NOMO-1 treated with dmso at 0.1 percent for 144 hours (cell line): Measurements from ENCODE around the gene EXOSC2.
"Not testable (repeated sequence)": the region's sequence is repeated elsewhere in the genome, so short reads cannot be mapped to it uniquely, and the experiment has no call there.

Experiments
- DNase-seq: peaks from one replicate; lab custom pipeline; 2025; ENCODE audit not compliant: unreplicated experiment; lab: John Stamatoyannopoulos, UW

EXOSC2 gene

DNA sequence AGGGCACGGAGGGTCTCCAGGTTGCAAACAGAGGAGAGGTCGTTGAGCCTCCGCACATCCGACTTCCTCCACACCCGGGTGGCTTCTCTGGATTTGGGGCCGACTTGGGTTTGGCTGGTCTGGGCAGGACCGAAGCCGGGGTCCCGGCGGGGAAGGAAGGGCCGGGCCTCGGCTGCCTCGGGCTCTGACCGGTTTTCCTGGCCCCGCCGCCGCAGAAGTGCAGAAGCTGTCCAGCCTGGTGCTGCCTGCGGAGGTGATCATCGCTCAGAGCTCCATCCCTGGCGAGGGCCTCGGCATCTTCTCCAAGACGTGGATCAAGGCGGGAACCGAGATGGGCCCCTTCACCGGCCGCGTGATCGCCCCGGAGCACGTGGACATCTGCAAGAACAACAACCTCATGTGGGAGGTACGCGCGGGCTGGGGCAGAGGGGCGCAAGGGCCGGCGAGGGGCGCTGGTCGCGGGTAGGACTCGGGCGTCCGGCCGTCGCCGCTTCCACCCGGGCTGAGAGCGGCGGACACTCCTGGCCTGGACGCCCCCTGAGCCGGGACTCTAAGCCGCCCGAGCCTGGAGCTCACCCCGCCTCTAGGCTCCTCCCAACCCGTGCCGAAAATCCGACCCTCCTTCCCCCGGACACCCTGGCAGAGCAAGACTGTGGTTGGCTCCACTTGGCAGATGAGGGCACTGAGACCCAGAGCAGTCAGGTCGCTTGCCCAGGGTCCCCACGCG lies 27.0 kb upstream of the EXOSC2 start:
- DNase-seq: no peak

DNA sequence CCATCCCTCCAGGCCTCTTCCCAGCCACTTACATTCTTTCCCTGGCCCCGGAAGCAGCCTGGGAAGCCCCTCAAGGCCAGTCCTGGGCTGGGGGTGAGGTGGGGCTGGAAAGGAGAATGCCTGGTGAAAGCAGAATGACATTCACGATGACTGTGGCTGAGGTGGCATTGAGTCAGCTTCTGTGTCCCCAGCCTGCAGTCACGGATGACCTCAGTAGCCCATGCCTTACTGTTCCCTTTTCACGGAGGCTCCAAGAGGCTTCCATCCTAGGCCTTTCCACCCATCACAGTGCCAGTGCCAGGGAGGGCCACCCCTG lies 26.5 kb upstream of the EXOSC2 start:
- DNase-seq: no peak

DNA sequence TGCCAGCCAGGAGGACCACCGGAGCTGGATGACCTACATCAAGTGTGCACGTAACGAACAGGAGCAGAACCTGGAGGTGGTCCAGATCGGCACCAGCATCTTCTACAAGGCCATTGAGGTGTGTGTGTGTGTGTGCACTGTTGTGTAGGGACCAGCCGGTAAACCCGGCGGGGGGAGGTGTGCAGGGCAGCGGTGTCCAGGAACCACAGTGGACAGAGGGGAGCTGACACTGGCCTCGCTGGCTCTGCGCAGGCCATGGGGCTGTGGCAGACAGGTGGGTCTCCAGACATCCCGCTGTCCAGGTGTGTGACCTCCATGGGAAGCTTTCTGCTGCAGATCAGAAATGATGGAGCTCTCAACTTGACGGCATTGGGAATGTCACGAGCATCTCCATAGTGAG lies 25.4 kb upstream of the EXOSC2 start:
- no peak for DNase-seq

DNA sequence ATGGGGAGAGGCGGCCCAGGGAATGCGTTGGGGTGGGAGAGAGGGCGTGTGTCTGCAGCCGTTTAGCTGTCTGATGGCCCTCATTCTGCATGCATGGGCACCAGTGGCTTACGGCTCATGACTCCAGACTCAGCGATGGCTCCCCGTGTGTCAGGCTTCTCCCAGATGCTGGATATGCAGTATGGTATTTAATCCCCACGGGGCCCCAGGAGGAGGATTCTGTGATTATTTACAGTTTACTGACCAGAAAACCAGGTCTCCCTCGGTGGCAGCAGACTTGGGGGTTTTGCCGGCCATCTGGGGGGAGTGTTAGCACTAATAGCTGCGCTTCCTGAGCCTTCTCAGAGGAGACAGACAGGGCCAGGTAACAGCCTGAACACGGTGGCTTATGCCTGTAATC lies 24.9 kb upstream of the EXOSC2 start:
- no peak for DNase-seq

DNA sequence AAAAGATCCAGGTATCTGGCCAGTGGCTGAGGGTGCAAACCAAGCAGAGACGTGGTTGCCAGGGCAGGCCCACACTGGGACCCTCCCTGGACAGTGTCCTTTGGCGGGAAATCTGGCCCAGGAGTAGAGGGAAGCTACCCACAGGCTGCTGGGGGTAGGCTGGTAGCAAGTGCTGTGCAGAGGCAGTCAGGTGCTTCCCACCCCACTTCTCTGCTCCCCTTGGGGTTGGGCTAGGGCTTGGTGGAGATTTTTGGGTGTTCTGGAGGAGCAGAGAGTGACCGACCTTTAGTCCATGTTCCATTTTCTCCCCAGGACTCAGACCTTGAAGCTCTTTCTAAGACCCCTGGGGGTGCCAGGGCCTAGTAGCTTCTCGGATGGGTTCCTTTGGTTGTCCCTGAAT lies 23.6 kb upstream of the EXOSC2 start:
- DNase-seq: no peak

DNA sequence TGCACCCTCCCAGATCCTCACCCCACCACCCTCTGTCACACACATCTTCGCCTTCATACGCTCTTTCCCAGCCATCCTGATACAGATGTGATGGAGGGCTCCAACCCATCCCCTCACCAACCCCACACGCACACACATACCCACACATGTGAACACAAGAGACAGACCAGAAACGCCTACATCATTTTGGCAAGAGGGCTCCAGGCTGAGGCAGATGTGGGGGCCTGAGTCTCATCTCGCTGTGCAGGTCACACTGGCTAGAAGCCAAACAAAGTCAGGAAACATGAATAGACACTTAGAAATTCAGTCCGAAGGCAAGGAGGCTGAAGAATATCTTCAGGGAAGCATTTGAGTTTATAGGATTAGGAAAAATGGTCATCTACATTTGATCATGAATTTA lies 22.9 kb upstream of the EXOSC2 start:
- DNase-seq: no peak

DNA sequence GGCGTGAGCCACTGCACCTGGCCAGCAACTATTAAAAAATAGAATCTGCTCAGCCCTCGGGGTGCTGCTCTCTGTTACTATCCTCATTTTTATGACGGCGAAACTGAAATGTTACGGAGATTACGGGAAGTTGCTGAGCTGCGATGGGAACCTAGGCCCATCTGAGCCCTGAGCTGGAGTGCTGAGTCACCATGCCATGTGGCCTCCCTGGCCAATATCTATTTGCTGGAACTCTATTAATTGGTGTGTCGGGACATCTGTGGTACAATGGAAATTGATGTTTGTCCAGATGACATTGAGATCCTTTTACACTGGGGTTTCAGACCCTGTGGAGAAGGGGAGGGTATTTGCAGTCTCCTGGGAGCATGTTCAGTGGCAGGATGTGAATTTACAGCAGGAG lies 21.1 kb upstream of the EXOSC2 start:
- no peak for DNase-seq

DNA sequence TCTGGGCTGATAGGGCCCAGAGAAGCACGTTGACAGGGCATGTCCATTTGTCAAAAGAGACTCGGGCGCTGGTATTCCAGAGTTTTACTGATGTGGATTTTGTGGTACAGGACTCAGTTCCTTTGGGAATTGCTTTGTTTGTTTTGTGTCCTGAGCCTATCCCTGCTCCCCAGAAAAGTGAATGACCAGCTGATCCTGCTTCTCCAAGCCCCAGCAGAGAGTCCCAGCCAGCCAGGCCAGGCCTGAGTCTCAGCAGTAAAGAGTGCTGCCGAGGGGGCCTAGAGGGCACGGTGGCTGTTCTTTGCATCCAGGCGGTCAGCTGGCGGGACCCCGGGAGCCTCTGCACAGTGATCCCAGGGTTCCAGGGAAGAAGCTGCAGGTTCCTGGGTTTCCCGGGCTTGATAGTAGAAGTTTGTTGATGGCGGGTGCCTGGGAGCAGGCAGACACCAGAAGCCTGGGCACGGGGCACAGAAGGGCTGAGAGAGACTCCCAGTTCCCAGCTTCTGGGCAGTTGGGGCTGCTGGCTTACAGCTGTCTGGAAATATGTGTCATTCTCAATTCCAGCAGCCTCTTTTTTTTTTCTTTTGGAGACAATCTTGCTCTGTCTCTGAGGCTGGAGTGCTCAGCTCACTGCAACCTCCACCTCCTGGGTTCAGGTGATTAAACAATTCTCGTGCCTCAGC lies 20.5 kb upstream of the EXOSC2 start:
- no peak for DNase-seq

DNA sequence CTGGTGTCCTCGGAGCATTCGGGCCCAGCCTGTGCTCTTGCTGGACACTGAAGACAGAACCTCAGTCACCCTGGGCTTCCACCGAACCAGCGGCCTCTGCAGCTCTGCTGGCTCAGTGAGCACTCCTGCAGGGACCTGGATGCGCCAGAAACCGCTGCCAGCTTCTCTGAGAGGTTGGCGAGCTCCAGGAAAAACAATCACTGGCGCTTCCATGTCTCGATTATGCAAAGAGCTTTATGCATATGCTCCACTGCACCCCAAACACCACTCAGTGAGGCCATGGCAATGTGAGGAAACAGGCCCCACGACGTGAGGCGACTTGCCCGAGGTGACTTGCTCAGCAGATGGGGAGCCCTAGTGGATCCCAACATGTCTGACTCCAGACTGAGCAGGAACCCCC lies 18.2 kb upstream of the EXOSC2 start:
- DNase-seq: no peak

DNA sequence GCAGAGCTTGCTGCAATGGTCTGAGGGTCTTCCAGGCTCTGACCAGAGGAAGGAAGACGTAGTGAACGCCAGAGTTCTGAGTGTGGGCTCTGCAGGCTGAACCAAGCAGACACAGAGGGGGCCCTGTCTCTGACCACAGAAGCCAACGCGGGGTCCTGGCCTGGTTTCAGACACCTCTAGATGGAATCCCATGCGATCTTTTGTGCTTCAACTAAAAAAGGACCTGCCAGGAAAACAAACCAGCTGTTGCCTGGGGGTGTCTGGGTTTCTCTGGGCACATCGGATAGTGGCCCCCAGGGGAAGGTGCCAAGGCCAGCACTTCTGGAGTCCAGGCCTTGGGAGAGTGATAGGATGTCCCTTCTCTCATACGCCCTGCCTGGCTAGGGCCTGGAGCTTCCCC lies 16.3 kb upstream of the EXOSC2 start:
- DNase-seq: no peak

DNA sequence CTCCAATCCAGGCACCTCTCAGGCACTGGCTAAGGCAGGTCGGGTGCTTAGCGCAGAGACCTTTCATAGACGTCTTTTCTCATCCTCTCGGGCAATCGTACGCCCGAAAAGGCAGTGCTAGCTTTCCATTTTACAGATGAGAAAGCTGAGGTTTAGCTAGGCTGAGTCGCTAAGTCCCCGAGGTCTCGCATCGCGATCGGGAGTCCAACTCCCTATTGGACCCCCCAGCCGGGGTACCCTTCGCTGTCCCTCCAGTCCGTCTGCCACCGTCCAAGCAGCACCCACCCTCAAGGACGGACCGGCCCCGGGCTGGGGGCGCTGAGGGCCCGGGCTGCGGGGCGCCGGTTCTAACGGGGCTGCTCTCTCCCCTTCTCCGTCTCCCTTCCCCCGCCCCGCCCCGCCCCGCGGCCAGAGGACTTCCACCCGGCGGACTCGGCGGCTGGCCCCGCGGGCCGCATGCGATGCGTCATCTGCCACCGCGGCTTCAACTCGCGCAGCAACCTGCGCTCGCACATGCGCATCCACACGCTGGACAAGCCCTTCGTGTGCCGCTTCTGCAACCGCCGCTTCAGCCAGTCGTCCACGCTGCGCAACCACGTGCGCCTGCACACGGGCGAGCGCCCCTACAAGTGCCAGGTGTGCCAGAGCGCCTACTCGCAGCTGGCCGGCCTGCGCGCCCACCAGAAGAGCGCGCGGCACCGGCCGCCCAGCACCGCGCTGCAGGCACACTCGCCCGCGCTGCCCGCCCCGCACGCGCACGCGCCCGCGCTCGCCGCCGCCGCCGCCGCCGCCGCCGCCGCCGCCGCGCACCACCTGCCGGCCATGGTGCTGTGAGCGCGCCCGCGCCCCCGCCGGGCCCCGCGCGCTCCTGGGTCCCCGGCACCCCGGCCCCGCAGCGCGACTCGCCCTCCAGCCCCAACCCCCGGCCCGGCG lies 12.5 kb upstream of the EXOSC2 start:
- DNase-seq: peak; percentile 72

DNA sequence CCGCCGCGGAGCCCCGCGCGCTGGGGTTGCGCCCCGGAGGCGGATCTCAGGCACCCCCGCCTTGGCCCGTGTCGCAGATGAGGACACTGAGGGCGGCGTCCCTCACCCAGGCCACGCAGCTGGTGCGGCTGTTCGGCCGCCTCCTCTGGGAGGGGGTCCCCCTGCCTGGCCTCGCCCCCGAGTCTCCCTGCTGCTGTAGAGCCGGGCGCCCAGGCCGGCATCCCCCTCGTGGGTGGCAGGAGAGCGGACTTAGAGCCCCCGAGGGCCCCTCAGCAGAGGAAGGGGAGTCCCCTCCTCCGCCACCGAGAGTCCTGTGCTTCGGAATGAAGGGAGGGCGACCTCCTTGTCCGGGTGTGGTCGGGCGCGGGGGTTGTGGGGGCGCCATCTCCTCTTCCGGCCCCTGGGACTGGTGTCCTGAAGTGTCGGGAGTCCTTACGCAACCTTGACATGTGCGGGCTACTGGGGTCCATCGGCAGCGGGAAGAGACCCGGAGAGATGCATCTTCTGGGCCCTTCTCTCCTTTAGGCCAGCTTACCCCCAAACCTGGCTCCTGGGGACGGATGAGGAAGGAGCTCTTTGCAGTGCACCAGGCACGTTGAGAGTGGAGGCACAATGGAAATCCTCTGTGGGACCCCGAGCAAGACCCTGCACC lies 11.7 kb upstream of the EXOSC2 start:
- DNase-seq: no peak

DNA sequence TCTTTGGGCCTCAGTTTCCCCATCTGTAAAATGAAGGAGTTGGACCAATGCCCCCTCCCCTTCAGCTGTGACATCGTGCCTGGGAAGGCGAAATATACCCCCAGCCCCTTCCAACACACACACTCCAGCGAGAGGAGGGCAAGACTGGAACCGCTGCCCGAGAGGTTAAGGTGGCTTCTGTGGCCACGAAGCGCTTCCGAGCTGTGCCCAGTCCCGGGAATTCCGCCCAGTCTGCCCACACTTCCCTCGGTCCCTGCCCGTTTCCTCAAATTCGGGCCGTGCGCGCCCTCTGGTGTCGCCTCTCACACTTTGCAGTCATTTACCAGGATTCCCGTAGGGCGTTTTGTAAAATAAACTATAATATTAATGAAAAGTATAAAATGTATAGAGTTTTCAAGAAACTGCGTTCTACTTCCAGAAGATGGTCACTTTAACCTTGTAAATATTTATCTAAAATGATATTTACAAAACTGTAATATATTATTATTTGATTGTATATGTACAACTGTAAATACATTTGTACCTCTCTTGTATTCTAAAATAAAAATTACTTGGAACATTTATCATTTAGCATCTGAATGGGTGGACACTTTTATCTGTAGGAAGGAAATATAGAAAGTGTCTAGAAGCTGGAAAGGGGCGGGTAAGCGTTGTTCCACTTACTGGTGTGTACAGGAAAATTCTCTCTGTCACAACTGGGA lies 11.0 kb upstream of the EXOSC2 start:
- DNase-seq: peak; percentile 35

DNA sequence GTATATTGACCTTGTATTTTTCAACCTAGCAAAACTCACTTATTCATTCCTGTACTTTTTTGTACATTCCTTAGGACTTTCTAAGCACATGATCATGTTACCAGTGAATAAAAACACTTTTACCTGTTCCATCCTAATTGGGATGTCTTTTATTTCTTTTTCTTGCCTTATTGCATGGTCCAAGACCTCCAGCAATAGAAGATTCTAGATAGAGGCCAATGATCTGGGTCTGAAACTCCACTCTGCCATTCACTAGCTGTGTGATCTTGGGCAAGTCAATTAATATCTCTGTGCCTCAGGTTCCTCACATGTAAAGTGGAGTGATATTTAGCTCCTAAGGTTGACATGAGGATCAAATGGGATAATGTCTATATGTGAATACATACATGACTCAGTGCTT lies 8.5 kb upstream of the EXOSC2 start:
- DNase-seq: no peak

DNA sequence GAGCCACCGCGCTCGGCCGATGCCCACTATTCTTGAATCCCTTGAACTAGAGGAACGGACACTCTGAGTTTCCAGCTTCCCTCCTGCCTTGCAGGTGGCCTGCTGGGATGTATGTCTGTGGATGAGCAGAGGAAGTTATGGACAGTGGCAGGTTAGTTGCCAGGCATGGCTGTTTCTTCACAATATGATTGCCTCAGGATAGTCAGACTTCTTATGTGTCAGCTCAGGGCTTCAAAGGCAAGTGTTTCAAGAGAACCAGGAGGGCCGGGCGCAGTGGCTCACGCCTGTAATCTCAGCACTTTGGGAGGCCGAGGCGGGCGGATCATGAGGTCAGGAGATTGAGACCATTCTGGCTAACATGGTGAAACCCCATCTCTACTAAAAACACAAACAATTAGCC lies 7.6 kb upstream of the EXOSC2 start:
- DNase-seq: not testable (repeated sequence)

DNA sequence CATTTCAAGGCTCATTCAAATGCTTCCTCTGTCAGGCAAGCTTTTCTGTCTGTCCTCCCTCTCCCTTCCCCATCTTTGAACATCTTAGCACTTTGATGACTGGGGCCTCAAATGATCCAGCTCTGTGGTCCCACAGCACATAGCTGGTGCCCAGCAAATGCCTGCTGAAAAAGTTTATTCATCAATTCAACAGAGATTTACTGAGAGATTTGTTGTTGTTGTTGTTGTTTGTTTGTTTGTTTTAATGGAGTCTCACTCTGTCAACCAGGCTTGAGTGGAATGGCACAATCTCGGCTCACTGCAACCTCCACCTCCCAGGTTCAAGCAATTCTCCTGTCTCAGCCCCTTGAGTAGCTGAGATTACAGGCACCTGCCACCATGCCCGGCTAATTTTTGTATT lies 6.0 kb upstream of the EXOSC2 start:
- DNase-seq: no peak

DNA sequence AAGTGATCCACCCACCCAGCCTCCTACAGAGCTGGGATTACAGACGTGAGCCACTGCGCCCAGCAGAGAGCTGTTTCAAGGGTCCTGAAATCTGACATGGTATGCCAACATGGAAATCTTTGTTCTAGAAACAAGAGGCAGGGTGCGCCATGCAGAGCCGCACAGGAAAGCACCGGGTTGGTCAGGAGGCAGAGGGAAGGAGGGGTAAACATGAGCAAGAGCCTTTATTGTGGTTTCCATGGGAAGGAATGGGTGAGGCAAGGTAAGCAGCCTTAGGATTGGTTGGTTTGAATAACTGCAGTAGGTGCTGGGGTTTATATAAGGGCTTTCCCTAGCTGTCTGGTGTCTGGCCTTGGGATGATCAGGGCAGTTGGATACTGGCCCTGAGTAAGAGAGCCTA lies 5.5 kb upstream of the EXOSC2 start:
- DNase-seq: no peak

DNA sequence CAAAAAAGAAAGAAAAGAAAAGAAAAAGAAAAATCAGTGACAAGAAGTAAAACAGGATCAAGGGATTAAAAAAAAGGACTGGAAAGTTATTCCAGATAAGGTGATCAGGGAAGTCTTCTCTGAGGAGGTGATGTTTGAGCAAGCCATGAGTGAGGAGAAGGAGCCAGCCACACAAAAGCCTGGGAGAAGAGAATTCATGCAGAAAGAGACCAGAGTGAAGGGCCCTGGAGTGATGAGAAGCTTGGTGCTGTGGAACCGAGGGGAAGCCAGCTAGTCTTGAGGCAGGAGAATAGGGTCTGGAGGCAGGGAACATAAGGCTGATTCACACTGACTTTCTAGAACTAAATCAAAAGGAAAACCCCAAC lies 4.0 kb upstream of the EXOSC2 start:
- DNase-seq: no peak

DNA sequence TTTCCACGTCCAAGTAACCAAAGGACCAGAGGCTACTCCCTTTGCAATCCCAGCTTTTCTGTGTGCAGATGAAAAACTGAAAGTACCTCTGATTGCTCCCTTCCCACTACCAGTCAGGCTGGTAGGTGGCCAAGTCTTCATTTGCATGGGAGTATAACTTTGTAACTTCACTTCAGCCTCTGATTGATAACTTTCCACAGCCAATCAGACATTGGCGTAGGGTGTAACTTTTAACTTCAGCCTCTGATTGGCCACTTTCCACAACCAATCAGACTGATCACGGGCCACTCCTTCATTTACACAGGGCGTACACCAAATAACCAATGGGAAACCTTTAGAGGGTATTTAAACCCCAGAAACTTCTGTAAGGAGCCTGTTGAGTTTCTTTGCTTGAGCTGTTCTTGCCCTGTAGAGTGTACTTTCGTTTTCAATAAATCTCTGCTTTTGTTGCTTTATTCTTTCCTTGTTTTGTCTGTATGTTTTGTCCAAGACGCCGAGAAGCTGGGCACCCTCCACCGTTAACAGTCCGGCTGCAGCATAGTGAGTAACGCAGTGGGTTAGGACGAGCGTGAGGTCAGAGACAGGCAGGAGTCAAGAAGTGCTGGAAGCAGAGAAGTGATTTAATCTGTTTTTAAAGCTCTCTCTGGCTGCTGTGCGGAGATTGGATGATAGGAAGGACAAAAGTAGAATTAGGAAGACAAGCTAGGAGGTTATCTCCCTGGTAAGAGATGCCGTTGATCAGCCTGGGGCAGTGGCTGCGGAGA lies 3.5 kb upstream of the EXOSC2 start:
- peak; percentile 84 for DNase-seq

DNA sequence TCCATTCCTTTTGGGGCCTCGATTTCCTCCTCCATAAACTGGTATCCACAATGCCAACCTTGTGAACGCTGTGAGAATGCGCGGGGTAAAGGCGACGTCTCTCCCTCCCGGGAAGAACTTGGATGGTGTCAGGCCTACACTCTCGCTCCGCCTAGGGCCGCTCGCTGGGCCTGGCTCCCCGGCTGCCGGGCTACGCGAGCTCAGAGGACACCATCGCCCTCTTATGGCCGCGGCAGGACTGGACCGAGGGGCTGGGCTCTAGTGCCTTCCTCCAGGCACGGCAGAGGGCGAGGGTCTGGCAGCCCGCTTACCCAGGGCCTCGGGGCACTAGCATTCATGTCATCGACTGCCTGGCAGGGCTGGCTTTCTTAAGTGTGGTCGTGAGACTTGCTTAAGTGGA lies 1.3 kb upstream of the EXOSC2 start:
- no peak for DNase-seq
